Stimulated activated CD8-positive, alpha-beta memory T cell treated with anti-CD3 and anti-CD28 coated beads, Interleukin-12 subunit alpha, Interleukin-12 subunit beta, amount 100 ng/mL, for 1 hour (primary cell): ENCODE measurements around the gene PRDX5.

Source experiments
- DNase-seq: peaks from one replicate; pipeline ENCODE4 v3.0.0-alpha.2; 2020; ENCODE audit warnings: low read depth

The PRDX5 gene

GRCh38 chr11:64290352-64291261, 27.3 kb upstream of the PRDX5 start:
- no peak for DNase-seq

DNA sequence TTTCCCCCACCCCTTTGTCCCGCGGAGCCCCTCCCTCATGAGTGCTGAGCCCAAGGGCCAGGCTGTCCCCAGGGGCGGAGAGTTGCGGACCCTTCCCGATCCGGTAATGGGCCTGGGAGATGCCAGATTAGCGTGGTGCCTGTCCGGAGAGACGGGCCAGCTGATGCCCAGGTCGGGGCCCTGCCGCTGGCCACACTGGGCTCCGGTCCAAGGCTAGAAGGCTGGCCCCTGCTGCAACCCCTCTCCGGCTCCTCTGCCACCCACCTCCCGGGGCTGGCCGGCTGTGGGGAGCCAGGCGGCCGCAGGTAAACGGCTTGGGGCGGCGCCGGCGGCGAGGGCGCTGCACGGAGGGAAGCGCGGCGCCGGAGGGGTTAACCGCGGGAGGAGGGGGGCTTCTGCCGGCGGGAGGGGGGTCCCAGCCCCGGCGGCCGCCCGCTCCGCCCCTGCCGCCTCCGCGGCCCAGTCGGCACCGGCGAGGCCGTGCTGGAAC, 26.6 kb upstream of the PRDX5 start, which contains the start of gene KCNK4:
KCNK4 (plus strand) TSS at position 41 of the 490 bp plus-strand sequence. CDS start 1,717 bp downstream, outside the sequence.
- no peak for DNase-seq

- no peak for DNase-seq
Measured at GRCh38 chr11:64291752-64292459, 26.0 kb upstream of the PRDX5 start.

DNA sequence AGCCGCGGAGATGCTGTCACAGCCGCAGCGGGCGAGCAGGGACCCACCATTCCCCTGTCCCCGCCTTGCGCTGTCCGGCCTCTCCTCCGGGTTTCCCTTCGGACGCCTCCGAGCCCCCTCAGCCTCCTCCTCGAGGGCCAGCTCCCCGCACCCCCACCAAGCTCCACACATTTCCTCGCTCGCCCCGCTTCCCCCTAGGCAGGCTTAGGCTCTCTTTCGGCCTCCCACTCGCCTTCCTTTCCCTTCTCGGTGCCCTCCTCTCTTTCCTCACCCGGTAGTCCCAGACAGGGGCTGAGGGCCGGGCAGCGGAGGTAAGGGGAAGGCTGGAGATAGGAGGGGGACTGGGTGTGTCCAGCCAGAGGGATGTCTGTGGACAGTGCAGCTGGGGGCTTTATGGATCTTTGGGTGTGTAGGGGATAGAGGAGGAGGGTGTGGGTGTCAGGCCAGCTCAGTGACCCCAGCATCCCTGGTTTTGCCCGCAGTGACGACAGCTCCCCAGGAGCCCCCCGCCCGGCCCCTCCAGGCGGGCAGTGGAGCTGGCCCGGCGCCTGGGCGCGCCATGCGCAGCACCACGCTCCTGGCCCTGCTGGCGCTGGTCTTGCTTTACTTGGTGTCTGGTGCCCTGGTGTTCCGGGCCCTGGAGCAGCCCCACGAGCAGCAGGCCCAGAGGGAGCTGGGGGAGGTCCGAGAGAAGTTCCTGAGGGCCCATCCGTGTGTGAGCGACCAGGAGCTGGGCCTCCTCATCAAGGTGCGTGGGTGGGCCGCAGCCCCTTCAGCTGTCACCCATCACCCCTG, 25.3 kb upstream of the PRDX5 start:
- DNase-seq = no peak

DNA sequence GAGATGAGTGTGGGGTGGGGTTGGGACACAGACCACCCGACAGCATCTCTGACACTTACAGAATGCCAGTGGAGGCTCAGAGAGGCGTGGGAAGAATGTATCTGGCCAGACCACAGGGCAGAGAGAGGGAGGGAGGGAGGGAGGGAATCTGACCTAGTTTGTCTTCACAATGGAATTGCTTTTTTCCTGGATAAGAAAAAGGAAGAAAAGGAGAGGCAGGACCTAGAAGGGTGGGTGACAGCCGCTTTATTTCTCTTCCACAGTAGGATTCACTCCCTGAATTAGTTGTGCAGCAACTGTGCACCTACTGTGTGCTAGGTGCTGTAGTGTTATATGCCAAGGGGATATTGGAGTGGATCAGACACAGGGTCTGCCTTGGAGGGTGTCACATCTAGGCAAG, 23.1 kb upstream of the PRDX5 start:
- DNase-seq = no peak

DNA sequence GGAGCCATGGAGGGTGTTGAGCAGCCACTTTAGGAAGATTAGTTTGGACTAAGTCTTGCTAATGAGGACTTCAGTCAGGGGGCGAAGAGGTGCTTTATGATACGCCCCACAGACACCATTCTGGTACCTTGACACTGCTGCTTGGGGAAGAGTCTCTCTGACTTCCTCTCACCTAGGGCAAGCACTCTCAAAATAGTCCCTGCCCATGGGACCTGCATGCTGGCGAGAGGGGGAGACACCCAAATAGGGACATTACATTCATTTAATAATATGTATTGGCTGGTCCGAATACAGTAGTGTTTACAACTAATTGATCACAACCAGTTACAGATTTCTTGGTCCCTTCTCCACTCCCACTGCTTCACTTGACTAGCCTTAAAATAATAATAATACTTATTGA, 22.2 kb upstream of the PRDX5 start:
- no peak for DNase-seq

- DNase-seq = no peak
Measured at GRCh38 chr11:64296236-64296635, 21.7 kb upstream of the PRDX5 start.

- no peak for DNase-seq
Measured at GRCh38 chr11:64296830-64297698, 20.9 kb upstream of the PRDX5 start.

- no peak for DNase-seq
Measured at GRCh38 chr11:64297699-64298358, 20.1 kb upstream of the PRDX5 start.

DNA sequence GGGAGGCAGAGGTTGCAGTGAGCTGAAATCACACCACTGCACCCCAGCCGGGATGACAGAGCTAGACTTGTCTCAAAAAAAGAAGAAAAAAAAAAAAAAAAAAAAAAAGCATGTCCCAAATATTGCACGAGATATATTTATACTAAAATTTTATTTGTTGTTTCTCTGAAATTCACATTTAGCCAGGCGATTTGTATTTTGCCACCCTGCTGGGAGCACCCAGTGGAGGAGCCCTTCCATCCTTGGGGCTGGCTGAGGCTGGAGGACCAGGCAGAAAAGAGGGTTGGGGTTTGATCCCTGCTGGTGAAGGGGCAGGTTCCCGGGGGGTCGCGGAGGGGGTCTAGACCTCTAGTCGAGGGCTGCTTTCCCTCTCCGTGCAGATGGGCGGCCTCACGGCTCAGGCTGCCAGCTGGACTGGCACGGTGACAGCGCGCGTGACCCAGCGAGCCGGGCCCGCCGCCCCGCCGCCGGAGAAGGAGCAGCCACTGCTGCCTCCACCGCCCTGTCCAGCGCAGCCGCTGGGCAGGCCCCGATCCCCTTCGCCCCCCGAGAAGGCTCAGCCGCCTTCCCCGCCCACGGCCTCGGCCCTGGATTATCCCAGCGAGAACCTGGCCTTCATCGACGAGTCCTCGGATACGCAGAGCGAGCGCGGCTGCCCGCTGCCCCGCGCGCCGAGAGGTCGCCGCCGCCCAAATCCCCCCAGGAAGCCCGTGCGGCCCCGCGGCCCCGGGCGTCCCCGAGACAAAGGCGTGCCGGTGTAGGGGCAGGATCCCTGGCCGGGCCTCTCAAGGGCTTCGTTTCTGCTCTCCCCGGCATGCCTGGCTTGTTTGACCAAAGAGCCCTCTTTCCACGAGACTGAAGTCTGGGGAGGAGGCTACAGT, 18.7 kb upstream of the PRDX5 start:
- DNase-seq = no peak

DNA sequence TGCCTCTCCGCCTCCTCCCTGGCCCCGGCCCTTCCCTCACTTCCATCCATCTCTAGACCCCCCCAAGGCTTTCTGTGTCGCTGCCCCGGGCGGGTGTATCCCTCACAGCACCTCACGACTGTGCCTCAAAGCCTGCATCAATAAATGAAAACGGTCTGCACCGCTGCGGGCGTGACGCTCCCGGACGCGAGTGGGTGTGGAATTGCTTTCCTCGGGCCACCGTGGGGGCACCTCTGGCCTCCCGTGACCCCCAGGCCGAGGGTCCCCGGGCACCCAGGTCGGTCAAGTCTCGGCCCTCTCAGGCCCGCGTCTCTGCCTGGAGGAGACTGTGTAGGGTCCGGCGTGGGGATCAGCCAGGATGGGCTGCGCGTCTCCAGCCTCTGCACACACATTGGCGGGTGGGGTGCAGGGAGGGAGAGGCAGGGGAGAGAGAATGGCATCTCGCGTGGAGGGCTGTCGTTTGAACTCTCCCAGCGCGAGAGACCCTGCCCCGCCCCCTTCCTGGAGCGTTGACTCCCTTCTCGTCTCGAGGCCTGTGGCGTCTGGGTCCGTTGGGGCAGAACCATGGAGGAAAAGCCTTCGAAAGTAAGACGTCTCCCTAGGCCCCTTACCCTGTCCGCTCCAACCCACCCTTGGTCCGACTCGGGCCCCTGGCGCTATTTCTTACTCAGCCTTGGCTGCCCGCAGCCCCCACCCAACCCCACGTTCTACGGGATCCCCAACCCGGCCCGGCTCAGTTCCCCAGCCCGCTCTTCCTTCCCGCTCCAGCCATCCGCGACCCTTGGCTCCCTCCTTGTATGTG, 17.9 kb upstream of the PRDX5 start, which contains the start of gene CATSPERZ:
CATSPERZ (plus strand) TSS at position 512 of the 802 bp plus-strand sequence; CDS start at position 565, 53 bp downstream.
- no peak for DNase-seq

DNA sequence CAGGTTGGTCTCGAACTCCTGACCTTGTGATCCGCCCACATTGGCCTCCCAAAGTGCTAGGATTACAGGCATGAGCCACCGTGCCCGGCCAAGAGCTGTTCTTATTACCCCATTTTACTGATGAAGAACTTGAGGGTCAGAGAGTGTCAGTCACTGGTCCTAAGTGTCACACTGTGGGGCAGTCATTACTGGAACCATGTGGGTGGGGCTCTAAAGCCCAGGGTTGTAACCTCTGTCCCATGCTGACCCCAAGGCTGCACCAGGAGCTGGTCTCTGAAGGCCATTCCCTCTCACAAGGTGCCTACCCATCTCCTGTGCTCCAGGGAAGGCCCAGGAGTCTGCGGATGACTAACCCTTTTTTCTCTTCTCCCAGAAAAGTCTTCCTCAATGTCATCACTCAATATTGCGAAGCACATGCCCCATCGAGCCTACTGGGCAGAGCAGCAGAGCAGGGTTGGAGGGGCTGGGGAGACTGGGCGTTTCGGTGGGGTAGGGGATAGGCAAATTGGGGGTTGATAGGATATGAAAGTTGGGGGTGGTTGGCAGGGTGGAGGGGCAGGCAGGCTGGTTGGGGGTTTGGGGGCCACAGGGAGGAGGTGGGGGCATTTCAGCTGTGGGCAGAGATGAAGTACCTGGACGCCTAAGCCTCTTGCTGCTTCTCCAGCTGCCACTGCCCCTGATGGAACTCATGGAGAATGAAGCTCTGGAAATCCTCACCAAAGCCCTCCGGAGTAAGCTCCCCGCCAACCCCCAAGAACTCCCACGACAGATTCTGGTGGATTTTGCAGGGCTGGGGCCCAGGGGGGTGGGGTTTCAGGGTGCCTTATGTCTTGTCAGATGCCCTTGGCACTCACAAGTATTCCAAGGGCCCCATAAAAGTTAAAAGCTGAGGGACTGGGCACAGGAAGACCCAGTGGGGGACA, 14.6 kb upstream of the PRDX5 start:
- no peak for DNase-seq

DNA sequence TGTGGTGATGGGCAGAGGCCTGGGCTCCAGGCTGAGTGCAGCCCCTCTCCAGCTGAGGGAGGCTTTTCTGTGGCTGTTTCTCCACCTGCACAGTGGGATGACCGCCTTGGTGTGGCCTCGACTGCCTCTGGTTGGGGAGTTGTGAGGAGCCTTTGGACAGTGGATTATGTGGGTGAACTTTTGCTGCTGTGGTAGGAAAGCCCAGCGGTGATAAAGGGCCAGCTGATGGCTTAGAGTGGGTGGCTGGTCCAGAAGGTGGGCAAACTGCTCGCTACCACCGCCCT, 13.9 kb upstream of the PRDX5 start:
- no peak for DNase-seq

DNA sequence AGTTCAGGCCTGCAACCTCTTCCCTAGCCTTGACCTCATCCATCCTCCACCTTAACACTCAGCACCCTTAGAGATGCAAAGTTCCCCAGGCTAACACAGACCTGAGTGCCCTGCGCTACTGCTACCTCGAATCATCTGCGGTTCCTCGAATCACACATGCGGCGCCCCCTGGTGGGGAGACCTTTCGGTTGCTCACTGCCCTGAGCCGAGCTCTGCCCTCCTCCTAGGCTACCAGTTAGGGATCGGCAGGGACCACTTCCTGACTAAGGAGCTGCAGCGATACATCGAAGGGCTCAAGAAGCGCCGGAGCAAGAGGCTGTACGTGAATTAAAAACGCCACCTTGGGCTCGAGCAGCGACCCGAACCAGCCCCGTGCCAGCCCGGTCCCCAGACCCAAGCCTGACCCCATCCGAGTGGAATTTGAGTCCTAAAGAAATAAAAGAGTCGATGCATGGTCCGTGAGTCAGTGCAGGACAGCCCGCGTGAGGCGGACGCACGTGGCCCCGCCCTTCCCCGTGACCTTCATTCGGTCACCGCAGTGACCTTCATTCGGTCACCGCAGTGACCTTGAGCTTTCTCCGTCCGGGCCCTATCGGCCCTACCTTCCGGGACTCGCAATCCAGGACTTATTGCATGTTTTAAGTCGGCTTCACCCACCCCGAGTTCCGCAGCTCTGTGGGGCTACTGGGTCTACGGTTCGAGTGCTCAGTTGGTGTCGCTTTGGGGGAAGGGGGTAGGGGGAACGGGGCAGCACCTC, 13.4 kb upstream of the PRDX5 start:
- DNase-seq = peak; percentile 93

GRCh38 chr11:64305075-64305690, 12.7 kb upstream of the PRDX5 start, which contains the start of gene ESRRA:
Gene ESRRA (plus strand): TSS chr11:64305524. CDS start chr11:64307180, 1,656 bp downstream.
- DNase-seq = peak; percentile 99
